HG03196 (cell line): ENCODE data around the gene PRKCSH.

Experiments
- ATAC-seq: cut with Tn5 transposase; IDR thresholded peaks from one replicate; pipeline ENCODE4 v1.9.1; 2021; ENCODE audit not compliant: unreplicated experiment

The PRKCSH gene

GRCh38 chr19:11475861-11476260, 40.4 kb downstream of the PRKCSH start:
- ATAC-seq = no peak

DNA sequence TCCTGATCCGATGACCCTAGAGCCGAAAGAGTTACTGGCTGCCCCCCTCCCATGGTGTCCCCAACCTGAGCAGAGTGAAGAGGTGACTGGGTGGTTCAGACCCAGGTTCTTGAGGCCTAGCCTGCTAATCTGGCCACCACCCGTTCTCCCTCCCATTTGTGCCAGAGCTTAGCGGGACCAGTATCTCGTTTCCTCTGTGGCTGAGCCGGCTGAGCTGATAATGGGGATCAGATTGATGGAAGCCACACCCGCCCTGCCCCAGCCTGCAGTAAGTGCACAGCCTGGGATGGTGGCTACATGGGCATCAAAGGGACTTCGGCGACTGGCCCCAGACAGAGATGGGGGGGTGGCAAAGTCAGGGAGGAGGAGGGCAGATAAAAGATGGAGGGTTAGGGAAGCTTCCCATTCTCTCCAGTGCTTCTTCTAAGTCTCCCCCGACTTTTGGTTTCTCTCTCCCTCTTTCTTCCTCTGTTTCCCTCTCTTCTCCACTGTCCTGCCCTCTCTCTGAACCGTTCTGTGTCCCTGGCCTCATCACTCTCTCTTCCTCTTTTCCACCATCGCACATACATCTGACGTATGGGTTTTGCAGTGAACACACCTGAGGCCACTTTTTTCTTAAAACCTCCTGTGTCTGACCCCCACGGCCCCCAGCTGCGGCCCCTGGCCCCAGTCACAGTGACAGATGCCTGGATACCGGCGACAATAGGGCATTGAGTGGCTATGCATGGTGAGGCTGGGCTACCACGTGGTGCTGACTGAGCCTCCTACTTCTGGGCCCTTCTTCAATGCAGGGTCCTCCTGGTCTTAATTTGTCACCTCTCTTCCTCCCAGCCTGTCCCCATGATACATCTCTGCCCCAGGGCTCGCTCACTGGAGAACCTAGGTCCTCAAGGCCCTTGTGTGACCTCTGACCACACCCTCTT, 43.0 kb downstream of the PRKCSH start:
- no peak for ATAC-seq

DNA sequence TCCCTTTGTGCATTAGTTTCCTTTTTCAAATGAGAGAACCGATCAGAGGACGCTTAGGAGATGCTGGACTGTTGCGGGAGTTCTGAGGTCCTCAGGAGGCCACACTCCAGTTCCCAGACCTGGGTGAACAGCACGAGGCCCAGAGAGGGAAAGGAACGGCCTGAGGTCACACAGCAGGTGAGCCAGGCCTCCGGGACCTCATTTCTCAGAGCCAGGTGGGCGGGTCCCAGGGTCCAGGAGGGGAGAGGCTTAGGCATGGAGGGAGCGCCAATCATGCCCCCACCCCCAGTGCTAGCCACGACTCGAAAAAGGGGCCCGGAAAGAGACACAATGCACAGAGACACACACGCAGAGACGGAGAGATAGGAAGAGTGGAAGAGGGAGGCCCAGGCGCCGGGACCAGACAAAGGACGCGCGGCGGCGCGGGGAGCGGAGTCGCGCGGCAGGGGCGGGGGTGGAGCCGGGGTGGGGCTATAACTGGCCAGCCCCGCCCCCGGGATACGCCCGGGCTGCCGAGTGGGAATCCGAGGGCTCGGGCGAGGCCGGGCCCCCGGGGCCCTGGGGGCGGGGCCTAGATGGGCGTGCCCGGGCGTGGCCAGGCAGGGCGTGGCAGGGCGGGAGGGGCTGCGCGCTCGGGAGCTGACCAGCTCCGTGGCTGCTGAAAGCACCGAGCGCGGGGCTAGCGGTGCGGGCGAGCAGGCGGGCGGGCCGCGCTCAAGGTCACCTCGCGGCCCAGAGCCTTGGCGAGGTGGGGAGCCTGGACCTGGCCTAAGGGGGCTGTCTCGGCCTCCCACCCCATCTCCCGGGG, 43.9 kb downstream of the PRKCSH start:
- no peak for ATAC-seq

DNA sequence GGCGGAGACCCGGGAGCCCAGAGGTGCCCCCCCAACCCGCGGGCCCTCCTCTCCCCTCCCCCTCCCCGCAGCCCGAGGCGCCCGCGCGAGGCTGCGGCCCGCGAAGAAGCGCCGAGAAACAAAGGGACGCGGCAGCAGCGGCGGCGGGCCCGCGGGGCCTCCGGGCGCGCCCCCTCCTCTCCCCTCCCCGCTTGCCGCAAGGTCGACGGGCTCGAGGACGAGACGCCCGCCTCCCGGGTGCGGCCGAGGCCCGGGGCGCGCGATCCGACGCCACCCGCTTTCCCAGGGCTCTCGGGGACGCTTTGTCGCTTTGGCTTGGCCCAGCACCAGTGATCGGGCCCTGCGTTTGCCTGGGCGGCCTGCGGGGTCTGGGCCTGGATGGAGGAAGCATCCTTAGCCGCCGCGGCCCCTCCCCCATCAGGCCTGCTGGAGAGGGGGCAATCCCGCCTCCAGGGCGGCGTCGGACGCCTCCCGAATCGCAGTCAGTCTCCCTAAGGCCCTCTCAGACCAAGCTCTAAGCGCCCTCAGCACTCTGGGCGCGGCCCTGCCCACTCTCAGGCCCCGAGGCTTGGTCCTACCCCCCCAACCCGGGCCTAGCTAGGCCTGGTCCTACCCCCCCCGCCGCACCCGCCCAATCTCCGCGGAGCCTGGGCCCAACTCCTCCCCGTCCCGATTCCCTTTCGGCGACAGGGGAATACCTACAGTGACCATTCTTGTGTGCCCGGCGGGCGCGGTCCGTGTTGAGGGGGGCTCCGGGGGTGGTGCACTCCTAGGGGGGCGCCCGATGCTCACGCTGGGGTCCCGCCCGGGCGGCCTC, 44.7 kb downstream of the PRKCSH start:
- no peak for ATAC-seq

DNA sequence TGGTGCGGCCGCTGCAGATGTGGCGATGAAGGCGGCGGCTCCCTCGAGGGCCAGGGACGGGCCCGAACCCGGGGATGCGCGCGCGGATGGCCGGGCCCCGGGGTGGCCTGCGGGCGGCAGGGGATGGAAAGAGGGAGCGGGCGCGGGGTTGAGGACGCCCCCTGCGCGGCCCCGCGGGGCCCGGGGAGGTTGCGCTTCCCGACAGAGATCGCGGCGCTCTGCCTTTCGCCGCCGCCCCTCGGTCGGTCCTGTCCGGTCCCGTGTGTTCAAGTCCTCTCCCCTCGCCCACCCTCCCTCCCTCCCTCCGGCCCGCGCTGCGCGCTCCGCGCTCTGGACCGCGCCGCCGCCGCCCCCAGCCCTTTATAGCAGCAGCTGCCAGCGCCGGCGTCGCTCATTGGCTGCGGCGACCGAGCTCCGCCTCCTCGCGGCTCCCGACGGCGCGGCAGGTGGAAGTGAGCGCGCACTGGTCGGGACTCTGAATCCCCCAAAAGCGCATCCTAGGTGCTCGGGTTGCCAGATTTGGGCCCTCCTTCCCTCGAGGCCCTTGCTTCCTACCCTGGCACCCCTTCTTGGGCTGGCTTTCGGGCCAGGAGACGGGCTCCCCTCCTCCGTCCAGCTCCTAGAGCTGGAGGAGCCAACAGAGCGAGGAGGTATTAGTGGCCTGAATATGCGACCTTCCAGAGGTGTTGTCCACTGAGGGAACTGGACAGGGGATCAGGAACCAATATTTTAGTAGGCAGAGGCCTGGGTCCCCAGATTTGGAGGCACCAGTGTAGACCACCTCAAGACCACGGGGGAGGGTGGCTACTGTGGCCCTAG, 45.5 kb downstream of the PRKCSH start, which contains the start of gene ELAVL3:
TSS of gene ELAVL3 (minus strand) at position 332 of the 819 bp plus-strand sequence. CDS start 438 bp downstream, outside the sequence.
- no peak for ATAC-seq

- peak; percentile 46 for ATAC-seq
Measured at GRCh38 chr19:11481534-11482383, 46.3 kb downstream of the PRKCSH start.

GRCh38 chr19:11482384-11483050, 47.1 kb downstream of the PRKCSH start:
- peak; percentile 46 for ATAC-seq

GRCh38 chr19:11483366-11484111, 48.1 kb downstream of the PRKCSH start:
- ATAC-seq = no peak

- ATAC-seq = no peak
Measured at GRCh38 chr19:11485245-11485837, 49.9 kb downstream of the PRKCSH start.

DNA sequence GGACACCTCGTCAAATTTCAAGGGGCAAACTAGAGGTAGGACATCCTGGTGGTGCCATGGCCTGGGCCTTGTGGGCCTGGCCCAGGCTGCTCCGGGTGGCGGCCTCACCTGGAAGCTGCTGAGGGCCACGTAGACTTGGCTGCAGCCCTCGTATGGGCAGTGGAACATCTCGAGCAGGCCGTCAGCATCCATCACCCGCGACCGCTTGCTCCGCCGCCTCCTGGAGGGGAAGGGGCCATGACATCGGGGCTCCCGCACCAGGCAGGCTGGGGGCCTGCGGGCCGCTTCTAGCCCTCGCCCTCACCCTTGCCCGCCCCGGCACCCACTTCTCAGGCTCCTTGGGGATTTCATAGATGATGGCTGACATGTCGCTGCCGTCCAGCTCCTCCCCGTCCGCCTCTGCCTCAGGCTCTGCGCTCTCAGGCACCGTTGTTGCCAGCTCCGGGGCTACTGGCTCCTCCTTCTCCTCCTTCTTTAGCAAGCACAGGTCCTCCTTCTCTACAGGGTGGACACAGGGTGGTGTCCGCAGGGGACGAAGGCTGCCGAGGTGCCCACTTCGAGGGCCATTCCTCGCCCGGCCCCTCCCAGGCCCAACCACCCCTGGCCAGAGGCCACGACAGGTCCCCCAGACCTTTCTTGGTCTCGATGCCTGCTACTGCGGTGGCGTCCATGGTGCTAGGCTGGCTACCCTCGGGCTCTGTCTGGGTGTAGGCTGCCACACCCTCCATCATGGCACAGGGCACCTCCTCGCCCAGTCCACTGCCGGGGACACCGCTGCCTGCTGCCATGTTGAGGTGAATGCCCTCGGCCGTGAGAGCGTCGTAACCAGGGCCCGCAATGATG, 51.4 kb downstream of the PRKCSH start:
- no peak for ATAC-seq

DNA sequence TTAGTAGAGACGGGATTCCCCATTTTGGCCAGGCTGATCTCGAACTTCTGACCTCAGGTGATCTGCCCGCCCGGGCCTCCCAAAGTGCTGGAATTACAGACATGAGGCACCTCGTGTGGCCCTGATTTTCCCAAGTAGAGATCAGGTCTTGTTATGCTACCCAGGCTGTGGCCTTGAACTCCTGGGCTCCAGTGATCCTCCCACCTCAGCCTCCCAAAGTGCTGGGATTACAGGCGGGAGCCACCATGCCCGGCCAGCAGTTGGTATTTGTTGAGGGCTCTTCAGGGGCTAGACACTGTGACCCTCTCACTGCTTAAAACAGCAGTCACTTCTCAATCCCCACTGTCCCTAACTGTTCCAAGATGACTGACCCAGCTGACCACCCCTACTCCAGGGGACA, 53.9 kb downstream of the PRKCSH start:
- no peak for ATAC-seq

GRCh38 chr19:11494634-11495285, 59.3 kb downstream of the PRKCSH start:
- ATAC-seq = no peak

- no peak for ATAC-seq
Measured at GRCh38 chr19:11495481-11495880, 60.0 kb downstream of the PRKCSH start.

DNA sequence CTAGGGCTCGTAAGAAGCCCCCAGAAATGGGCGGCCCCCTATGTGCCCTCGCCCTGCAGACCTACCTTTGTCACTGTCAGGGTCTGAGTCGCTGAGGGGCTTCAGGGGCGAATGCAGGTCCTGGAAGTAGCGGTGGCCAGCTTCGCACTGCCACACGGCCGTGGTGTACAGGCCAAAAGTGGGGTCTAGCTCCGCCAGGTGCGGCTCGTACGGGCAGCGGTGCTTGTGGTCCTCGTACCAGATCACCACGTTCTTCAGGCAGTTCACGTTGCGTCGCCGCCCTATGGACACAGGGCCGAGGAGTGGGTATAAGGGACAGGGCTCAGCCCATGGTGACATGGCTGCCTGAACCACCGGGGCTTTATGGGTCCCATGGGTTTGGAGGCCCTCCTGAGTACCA, 60.5 kb downstream of the PRKCSH start:
- ATAC-seq = no peak

DNA sequence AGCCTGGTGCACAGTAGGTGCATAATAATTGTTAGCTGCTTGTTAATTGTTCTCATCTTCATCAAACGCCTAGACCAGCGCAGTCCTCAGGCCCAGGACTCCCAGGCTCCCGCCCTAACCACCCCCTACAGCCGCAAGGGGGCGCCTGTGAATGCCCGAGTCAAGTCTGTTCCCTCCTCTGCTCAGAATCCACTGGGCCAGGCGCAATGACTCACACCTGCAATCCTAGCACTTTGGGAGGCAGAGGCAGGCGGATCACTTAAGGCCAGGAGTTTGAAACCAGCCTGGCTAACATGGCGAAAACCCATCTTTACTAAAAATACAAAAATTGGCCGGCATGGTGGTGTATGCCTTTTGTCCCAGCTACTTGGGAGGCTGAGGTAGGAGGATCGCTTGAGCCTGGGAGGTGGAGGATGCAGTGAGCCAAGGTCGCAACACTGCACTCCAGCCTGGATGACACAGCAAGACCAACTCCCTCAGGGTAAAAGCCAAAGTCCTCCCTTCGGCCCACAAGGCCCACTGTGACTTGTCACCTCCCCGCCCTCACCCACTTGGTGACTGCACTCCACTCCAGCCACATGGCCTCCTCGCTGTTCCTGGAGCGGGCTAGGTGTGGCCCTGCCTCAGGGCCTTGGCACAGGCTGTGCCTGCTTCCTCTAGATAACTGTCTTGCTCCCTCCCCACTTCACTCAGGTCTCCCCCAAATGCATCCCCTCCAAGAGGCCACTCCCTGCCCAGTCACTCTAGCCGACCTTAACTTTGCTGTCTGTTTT, 61.1 kb downstream of the PRKCSH start:
- no peak for ATAC-seq
